GM21447 (cell line): Measurements from ENCODE around the gene CD28.
"Not testable (repeated sequence)": the region's sequence is repeated elsewhere in the genome, so short reads cannot be mapped to it uniquely, and the experiment has no call there.

Experiments used
- ATAC-seq: cut with Tn5 transposase; IDR thresholded peaks from one replicate; pipeline ENCODE4 v1.9.1; 2021; ENCODE audit not compliant: unreplicated experiment

Gene CD28

DNA sequence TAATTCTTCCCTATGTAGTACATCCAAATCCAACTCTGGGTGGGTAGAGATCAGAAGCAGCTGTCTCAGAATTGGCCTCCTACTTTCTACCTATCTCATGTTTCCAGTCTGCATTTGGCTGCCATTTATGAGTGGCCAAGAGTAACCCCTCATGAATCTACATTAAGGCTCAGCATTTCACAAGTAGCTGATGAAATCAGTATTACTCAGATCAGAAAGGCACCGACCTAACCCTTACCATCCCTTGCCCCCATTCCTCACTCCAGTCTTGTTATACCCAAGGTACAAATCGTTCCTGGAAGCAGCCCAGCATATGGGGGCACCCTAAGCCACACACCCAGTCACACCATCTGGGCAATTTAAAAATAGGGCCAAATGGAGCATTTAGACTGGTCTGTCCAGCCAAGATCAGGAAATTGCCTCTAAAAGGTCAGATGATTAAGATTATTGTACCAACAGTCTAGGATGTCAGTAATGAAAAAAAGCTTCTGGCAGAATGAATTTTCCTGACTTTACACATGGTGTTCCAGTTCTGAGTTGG lies 37.1 kb downstream of the CD28 start:
- no peak for ATAC-seq

DNA sequence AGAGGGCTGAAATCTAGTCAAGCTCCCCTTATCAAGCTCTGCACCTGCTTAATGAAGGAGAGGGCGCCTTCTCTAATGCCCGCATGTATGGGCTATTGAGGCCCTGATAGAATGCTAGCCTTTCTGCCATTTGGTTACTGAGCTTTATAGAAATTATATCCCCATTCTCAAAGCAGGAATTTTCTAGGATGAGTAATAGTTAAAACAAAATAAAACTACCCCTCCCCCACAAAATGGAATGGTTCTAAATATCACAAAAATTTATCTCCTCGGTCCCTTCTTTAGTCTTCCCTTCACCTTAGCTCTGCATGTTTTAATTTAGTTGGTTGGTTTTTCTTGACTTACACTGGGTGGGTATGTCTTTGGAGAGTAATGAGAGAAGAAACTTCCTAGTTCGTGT lies 37.7 kb downstream of the CD28 start:
- no peak for ATAC-seq

- no peak for ATAC-seq
These were observed 38.8 kb downstream of the CD28 start for GRCh38 chr2:203745267-203745666.

DNA sequence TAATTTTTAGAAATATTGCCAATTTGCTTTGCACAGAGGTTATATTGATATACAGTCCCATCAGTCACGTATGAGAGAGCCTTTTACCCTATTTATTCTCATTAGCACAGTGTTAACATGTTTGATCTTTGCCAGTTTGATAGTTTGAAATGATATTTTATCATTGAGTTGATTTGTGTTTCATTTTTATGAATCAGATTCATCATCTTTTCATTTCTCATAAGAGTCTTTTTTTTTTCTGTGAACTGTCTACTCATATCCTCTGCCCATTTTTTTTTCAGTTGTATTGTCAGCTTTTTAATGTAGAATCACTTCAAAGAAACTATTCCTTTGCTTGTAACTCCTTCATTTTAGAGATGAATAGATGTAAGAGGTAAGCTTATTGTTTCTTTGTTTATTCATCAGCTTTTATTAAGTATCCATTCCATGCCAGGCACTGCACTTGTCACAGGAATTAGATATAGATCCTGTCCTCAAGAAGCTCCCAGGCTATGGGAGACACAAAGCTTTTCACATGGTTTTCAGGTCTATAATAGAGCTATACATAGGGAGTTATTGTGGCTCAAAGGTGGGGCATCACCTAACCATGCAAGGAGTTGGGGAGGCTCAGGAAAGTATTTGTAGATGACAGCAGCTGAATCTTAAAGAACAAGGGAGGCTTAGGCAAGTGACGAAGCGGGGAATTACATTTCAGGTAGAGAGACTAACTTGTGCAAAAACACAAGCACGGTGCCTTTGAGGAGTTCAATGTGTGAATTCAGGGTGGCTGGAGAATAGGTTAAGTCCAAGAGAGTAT lies 42.1 kb downstream of the CD28 start:
- ATAC-seq = no peak

DNA sequence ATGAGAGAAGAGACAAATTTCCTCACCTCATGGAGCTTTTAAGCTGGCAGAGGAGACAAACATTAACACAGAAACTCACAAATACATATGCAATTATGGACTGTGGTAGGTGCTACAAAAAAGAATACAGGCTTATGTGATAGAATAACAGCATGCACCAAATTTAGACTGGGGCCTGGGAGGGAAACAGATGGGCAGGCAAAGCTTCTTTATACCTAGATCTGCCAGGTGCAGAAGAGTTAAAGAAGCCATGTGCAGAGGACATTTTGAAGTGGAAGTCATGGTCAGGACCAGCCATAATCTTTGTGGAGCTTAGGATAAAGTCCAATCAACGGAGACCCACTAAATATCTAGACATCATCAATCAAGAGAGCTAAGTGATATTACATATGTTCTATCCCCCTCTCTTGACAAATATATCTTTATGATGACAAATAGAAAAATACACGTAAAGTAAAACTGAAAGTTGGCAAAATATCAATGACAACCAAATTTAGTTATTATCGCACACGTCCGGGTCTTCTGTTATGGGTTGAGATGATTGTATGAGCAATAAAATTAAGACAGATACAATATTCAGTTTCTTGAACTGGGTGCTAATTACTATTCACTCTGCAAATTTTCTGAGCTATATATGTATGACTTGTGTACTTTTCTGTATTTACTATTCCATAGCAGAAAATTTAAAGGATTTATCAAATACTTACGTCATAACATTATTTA lies 44.1 kb downstream of the CD28 start:
- no peak for ATAC-seq

GRCh38 chr2:203751685-203752271 lies 45.3 kb downstream of the CD28 start:
- no peak for ATAC-seq

- no peak for ATAC-seq
These were observed 49.7 kb downstream of the CD28 start for GRCh38 chr2:203756161-203756560.

- ATAC-seq = no peak
These were observed 52.6 kb downstream of the CD28 start for GRCh38 chr2:203758841-203759689.

DNA sequence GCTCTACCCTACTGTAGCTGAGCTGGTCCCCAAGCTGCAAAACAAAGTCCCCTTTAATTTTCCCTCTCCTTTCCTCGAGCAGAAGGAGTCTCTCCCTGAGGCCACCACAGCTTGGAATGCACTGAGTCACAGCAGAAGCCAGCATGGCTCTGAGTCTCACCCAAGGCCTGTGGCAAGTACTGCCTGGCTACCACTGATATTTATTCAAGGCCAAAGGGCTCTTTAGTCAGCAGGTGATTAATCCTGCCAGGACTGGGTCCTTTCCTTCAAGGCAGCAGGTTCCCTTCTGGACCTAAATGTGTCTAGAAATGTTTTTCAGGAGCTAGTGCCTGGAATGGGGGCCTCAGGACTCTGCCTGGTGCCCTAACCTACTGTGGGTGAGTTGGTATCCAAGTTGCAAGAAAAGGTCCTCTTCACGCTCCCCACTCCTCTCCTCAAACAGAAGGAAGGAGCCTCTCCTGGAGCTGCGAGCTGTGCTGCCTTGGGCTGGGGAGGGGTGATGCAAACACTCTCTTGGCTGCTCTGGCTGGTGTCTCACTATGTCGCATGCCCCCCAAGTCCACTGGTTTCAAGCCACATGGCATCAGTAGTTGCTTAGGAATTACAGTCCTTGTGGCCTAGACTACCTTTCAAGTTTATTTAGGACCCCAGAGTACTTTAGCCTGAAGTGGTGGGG lies 53.4 kb downstream of the CD28 start:
- ATAC-seq = no peak

DNA sequence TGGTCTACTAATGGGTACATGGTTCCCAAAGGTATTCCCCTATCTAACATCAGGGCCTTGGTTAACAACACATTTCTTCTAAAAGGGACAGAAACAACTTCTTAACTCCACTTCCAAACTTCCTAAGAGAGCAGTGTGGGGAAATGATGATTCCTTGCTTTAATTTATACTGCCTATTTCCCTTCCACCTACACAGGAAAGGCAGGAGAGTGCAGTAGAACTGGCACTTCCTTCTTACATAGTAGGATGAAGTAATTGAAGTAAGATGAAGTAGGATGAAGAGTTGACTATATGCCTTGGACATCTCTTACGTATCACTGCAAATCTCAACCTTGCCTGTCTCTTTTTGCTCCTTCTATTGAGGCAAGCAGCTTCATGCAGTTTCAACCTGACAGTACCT lies 54.7 kb downstream of the CD28 start:
- ATAC-seq = no peak

GRCh38 chr2:203763241-203763937 lies 57.0 kb downstream of the CD28 start:
- ATAC-seq = no peak

DNA sequence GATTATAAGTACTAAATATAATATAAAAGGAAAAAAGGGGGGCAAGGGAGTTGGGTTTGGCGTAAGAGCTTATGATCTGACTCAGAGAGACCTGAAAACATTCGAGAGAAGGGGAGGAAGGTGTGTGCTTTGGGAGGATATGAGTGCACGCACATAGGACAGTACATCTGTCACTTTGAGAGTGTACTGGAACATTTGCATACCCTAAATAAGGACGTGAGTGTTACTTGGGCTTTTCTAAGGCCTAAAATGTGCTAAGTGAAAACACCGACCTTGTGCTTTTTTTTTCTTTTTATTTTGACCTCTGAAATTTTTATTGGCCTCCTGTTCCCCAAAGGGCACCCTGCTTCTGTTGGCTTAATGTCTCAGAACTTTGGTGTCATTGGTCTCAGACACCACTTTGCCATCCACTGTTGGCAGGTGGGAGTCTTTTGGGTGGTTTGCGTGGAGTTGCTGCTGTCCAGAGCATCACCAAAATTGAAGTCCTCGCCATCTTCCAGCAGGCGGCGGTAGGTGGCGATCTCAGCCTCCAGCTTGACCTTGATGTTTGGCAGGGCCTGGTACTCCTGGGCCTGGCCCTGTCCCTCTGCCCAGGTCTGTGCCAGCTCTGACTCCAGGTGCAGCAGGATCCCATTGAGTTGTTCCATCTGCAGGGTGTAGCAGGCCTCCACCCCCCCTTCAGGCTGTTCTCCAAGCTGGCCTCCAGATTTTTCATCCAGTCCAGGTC lies 57.7 kb downstream of the CD28 start:
- ATAC-seq = peak; percentile 51

DNA sequence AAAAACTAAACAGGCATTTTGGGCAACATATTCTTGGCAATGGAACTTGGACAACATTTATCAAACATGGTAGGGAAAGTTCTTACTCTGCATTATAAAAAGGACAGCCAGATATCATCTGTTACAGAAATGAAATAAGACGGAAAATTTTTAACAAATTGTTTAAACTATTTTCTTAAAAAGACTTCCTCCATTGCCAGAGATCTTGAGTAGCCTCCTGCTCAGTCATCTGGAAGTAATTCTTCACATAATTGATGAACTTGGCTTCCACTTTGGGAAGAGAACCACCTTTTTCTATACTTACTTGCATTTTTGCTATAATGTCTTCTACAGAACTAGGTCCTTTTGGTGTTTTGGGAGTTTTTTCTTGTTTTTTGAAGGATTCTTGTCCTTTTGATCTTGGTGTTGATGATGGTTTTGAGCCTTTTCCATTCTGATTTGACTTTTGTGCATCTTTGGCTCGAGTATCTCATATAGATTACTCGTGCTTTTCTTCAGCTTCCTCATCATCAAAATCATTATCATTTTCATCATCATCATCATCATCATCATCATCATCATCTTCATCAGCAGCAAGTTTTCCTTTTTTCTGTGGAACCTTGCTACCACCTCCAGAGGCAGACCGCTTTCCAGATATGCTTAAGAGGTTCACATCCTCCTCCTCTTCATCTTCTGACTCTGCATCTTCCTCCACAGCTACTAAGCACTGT lies 66.2 kb downstream of the CD28 start:
- ATAC-seq = no peak

DNA sequence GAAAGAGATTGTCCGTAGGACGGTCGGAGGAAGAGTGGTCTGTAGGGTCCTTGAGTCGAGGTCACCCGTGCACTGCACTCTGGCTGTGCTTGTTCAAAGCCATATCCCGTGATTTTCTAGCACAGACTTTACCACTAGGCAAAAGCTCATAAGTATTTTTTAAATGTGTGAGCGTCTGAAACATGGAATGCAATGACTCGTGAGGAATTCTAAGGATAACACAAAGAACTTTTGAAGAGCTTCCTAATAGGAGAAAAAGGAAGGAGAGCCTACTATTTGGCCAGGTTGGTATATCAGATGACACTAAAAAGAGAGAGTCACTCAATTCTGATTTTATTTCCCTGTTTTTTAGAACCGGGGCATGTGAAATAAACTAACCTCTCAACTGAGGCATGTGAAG lies 68.3 kb downstream of the CD28 start:
- no peak for ATAC-seq

- ATAC-seq = no peak
These were observed 69.2 kb downstream of the CD28 start for GRCh38 chr2:203775684-203776083.

GRCh38 chr2:203777030-203777429 lies 70.6 kb downstream of the CD28 start:
- ATAC-seq = no peak

DNA sequence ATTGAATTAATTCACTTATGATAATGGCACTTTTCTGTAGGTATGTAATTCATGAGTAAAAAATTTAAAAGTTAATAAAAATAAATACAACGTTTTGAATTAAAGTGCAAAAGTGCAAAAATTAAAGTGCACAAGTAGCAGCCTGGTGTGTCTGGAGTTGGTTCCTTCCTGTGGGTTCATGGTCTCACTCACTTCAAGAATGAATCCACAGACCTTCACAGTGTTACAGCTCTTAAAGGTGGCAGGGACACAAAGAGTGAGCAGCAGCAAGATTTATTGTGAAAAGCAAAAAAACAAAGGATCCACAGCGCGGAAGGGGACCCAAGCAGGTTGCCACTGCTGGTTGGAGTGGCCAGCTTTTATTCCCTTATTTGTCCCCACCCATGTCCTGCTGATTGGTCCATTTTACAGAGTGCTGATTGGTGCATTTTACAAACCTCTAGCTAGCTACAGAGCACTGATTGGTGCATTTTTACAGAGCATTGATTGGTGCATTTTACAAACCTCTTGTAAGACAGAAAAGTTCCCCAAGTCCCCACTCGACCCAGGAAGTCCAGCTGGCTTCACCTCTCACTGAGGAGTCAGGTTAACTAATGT lies 73.1 kb downstream of the CD28 start:
- ATAC-seq = not testable (repeated sequence)

GRCh38 chr2:203780231-203780630 lies 73.8 kb downstream of the CD28 start:
- no peak for ATAC-seq
